HG03378 (cell line): Measurements from ENCODE around the gene INVS.
"Not testable (repeated sequence)": the region's sequence is repeated elsewhere in the genome, so short reads cannot be mapped to it uniquely, and the experiment has no call there.

Experiments
- ATAC-seq: cut with Tn5 transposase; IDR thresholded peaks from one replicate; pipeline ENCODE4 v1.9.1; 2021; ENCODE audit warnings: mild to moderate bottlenecking, moderate library complexity; ENCODE audit not compliant: unreplicated experiment

The INVS gene

GRCh38 chr9:100236986-100237385 is 137.9 kb downstream of the INVS start:
- not testable (repeated sequence) for ATAC-seq

DNA sequence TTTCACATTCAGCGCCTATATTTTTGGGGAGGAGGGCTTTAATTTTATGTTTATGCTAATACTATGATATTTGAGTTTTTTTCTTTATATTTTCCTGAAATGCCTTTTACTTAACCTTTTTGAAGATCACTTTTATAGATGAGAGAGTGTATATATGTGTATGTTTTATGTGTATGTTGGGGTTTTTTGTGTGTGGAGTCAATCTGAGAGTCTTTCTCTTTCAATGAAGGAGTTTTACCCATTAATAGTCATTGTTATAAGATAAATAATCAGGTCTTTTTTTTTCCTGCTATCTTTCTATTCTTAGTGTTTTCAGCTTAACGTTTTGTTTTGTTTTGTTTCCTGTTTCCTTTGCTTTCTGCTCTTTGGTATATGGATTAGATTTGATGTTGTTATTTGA is 141.5 kb downstream of the INVS start:
- no peak for ATAC-seq

DNA sequence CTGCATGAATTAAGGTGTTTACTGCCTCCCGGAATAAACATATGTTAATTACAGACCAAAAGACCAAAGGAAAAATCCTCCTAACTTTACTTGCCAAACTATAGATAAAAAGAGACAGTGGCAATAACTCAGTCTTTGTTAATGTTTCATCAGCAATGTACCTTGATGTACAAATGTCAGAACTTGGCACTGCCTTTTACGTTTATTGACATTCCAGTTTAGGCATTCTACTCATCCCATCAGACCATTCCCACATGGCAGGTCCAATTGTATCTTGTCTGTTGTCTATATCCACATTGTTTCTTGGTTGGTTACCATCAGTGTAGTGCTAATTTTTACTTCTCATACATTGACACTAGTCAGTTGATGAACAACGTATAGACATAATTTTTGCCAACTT is 168.2 kb downstream of the INVS start:
- no peak for ATAC-seq

DNA sequence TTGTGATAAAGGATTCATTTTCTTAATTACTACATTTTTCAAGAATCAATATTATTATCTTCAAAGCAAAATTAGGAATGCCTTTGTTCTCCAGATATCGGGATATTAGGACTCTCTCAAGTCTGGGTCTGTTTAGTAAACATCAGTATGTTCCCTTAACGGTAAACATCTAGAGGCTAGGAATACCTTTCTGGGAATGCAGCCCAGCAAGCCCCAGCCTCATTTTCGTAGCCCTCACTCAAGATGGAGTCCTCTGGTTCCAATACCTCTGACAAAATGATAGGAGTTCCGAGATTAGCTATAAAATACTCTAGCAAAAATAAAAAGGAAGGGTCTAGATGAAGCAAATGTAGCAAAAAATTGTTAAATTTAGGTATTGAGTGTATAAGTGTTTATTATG is 169.2 kb downstream of the INVS start:
- no peak for ATAC-seq

DNA sequence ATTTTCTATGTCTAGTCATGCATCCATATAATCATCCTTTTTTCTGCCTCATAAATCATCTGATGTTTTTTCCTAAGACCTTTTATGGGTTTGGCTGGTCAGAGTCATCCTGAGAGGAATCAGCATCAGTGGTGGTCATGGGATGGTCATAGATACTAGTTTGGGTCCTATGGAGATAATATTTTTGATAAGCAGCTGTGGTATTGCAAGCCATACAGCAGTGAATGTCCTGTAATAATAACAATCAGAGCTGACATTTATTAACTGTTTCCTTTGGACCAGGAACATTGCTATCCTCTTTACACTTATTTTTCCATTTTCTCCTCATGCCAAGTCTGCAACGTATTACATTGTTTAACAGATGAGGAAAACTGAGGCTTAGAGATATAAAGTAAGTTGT is 170.6 kb downstream of the INVS start:
- no peak for ATAC-seq

DNA sequence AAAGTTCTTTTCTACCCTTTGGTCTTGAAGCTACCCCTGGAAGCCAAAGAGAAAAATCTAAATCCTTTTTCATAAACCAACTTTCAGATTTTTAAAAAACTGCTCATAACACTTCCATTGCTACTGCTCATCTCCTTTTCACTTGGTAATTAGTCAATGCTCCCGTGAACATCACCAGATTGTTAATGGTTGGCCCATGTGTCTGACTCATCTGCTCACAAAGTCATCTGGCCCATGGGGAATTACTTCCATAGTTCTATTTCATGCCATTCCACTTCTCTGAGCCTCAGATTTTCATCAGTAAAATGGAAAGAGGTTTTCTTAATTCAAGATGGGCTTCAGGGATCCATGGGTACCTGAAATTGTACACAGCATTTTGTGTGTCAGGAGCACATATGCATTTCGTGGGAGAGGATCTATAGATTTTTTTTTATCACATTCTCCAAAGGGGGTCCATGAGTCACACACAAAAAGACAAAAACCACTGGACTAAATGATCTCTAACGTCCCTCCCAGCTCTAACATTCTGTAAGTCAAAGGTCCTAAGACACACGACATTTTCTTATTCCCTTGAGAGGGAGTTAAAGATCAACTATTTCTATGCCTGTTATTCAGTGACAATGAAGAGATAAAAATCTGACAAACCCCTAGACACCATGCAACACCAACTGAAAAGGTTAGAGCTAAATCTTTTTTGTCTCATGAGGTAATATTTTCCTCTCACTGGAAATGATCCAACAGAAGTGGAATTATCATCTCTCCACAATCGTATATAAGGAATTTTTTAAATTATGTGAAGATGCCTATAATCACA is 178.3 kb downstream of the INVS start:
- no peak for ATAC-seq

DNA sequence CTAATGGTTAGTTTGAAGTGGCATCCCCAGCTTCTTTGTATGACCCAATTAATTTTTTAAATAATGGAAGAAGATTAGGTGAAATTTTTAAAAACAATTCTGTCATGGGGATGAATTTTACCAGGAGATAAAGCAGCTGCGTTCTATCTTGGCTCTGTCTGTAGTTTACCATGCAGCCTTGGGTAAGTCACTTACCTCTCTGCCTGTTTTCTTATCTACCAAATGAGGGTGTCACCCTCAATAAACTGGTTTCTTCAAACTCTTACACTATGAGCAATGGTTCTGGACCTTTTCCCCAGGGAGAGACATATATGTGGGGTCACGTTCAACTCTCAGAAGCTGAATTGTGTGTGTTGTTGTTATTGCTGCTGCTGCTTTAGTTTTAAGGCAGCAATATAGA is 182.0 kb downstream of the INVS start:
- no peak for ATAC-seq

- ATAC-seq, result no peak
Measured at GRCh38 chr9:100281676-100282387, 182.8 kb downstream of the INVS start.

- no peak for ATAC-seq
Measured at GRCh38 chr9:100282388-100282719, 183.3 kb downstream of the INVS start.

GRCh38 chr9:100284247-100284646 is 185.2 kb downstream of the INVS start:
- ATAC-seq, result no peak

- ATAC-seq, result no peak
Measured at GRCh38 chr9:100285080-100285479, 186.0 kb downstream of the INVS start.

- ATAC-seq, result no peak
Measured at GRCh38 chr9:100285601-100286000, 186.6 kb downstream of the INVS start.

- no peak for ATAC-seq
Measured at GRCh38 chr9:100286257-100286656, 187.2 kb downstream of the INVS start.

- no peak for ATAC-seq
Measured at GRCh38 chr9:100287186-100287585, 188.1 kb downstream of the INVS start.

DNA sequence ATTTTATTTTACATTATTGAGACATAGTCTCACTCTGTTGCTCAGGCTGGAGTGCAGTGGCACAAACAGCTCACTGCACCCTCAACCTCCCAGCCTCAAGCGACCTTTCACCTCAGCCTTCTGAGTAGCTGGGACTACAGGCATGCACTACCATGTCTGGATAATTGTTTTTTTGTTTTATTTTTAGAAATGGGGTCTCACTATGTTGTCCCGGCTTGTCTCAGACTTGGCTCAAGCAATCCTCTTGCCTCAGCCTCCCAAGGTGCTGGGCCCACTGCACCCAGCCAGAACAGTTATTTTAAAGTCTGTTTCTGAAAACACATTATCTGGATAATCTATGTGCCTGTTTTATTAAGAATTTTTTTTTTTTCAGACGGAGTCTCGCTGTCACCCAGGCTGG is 191.7 kb downstream of the INVS start:
- no peak for ATAC-seq

DNA sequence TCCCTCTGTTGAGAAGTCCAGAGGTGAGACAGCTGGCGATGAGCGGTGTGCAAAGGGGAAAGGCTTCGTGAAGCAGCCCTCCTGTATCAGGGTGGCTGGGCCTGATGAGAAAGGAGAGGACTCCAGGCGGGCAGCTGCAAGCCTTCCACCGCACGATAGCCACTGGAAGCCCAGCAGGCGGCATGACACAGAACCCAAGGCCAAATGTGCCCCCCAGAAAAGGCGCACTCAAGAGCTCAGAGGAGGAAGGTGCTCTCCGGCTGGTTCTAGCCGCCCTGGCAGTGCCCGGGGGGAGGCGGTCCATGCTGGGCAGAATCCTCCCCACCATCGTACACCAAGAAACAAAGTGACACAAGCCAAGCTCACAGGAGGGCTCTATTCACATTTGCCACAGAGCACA is 193.4 kb downstream of the INVS start:
- no peak for ATAC-seq

GRCh38 chr9:100294341-100294740 is 195.3 kb downstream of the INVS start:
- no peak for ATAC-seq

DNA sequence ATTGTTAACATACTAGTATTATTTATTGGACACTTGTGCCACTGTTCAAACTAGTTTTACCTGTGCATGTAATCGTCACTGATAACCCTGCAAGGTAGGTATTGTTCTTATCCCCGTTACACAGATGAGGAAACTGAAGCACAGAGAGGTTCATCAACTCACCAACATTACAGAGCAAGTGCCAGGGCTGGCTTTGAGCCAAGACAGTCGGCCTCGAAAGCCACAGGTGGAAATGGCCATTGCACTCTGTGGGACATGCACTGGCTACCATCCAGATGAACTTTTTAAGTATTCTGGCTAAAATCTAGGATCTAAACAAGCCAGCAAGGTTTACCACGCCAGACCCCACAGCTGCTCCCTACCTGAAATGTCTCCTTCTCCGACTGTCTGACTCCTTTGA is 195.8 kb downstream of the INVS start:
- no peak for ATAC-seq

GRCh38 chr9:100295240-100295639 is 196.2 kb downstream of the INVS start:
- no peak for ATAC-seq

DNA sequence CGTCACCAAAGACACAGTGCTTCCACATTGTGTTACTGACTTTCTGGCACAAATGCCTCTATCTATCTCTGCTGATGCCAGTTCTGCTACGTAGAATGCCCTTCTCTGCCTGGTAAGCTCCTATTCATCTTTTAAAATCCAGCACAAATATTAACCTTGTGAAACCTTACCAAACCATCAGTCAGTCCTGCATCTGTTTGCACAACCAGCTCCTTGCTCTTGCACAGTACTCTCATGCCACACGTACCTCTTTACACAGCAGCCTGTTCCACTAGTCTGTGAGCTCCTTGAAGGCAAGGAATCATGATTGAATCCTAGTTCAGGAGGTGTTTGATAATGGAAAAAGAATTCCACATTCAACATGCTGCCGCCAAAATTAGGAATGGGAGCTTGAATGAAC is 197.4 kb downstream of the INVS start:
- ATAC-seq, result no peak

GRCh38 chr9:100298378-100298777 is 199.3 kb downstream of the INVS start:
- no peak for ATAC-seq

- no peak for ATAC-seq
Measured at GRCh38 chr9:100303747-100304146, 204.7 kb downstream of the INVS start.

DNA sequence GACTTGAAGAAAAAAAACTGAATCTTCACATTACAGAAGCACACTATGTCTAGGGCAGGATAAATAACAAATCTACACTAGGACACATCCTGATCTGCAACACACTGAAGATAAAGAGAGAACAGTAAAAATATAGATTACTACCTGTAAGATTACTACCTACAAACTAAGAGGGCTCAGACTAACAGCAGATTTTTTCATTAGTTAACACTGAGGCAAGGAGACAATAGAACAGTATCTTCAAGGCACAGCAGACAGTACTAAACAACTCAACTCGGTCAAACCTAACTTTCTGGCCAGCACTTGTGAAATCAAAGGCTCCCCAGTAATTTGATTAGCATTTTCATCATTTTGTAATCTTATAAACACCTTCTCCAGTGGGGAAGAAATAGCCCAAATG is 207.2 kb downstream of the INVS start:
- ATAC-seq, result no peak
